CD14-positive monocyte (primary cell): ENCODE results near the gene IRAK1. TPM values are rescaled to one million over a fixed set of nuclear protein-coding genes. Genes with fewer than 3 reads are reported as not detected.

Experiments used
- DNase-seq, 3 donors: peaks; one replicate each; pipeline ENCODE4 v3.0.0-alpha.2; 2011 to 2022
- H2AFZ ChIP-seq: 2 replicates; pipeline ENCODE4 v1.6.0; 2012; ENCODE audit warnings: mild to moderate bottlenecking, low read depth, low read length, inconsistent platforms; ENCODE audit not compliant: insufficient read depth, poor library complexity, severe bottlenecking
- H3K27ac ChIP-seq, 2 donors: 1 replicate in 1 of 2; 2 replicates in 1 of 2; pipeline ENCODE4 v1.5.1; 2012 to 2013; ENCODE audit warnings: low read length in 2 of 2, control low read depth in 1 of 2, inconsistent platforms in 1 of 2, low read depth in 1 of 2, mild to moderate bottlenecking in 1 of 2
- H3K27me3 ChIP-seq, 2 donors: one replicate each; pipeline versions ENCODE4 v1.6.0 to v1.6.1; 2011 to 2013; ENCODE audit warnings: low read length in 2 of 2; ENCODE audit not compliant: control insufficient read depth in 2 of 2, insufficient read depth in 2 of 2
- H3K36me3 ChIP-seq, 2 donors: replicated peaks in 1 of 2; 1 replicate in 1 of 2; 2 replicates in 1 of 2; pipeline versions ENCODE4 v1.5.1 to v1.6.1; 2012 to 2013; ENCODE audit warnings: low read length in 2 of 2, control low read depth in 1 of 2, inconsistent platforms in 1 of 2, mild to moderate bottlenecking in 1 of 2; ENCODE audit not compliant: insufficient read depth in 2 of 2, control insufficient read depth in 1 of 2
- H3K4me1 ChIP-seq, 2 donors: 1 replicate in 1 of 2; 2 replicates in 1 of 2; pipeline versions ENCODE4 v1.5.1 to v1.6.1; 2012 to 2013; ENCODE audit warnings: low read length in 2 of 2, control low read depth in 1 of 2, inconsistent platforms in 1 of 2, mild to moderate bottlenecking in 1 of 2, moderate library complexity in 1 of 2; ENCODE audit not compliant: insufficient read depth in 2 of 2, control insufficient read depth in 1 of 2
- H3K4me2 ChIP-seq: replicated peaks from 2 replicates; pipeline ENCODE3; 2012; ENCODE audit warnings: low read length, moderate library complexity, mild to moderate bottlenecking; ENCODE audit not compliant: poor library complexity, severe bottlenecking; ENCODE audit errors: extremely low read depth
- H3K4me3 ChIP-seq, 3 experiments: fragments of 200-600 bp in 1 of 3; sonication (generic) in 1 of 3; replicated peaks in 1 of 3; 1 replicate in 2 of 3; 2 replicates in 1 of 3; pipeline ENCODE4 v1.5.1; 2011 to 2013; ENCODE audit warnings: low read length in 3 of 3, mild to moderate bottlenecking in 3 of 3, control low read depth in 2 of 3, low read depth in 2 of 3, inconsistent platforms in 1 of 3, moderate library complexity in 1 of 3
- H3K79me2 ChIP-seq: 2 replicates; pipeline ENCODE4 v1.6.0; 2012; ENCODE audit warnings: mild to moderate bottlenecking, control low read depth, inconsistent platforms, low read length, moderate library complexity; ENCODE audit not compliant: insufficient read depth
- H3K9ac ChIP-seq: 2 replicates; pipeline ENCODE4 v1.6.0; 2017; ENCODE audit warnings: low read length, mild to moderate bottlenecking; ENCODE audit not compliant: insufficient read depth, poor library complexity, severe bottlenecking
- H3K9me3 ChIP-seq, 2 donors: replicated peaks in 1 of 2; 1 replicate in 1 of 2; 2 replicates in 1 of 2; pipeline versions ENCODE4 v1.5.1 to v1.6.1; 2012 to 2013; ENCODE audit warnings: low read length in 2 of 2, control low read depth in 1 of 2; ENCODE audit not compliant: control insufficient read depth in 1 of 2, insufficient read depth in 1 of 2
- H4K20me1 ChIP-seq: 2 replicates; pipeline ENCODE4 v1.6.0; 2012; ENCODE audit warnings: mild to moderate bottlenecking, low read length, control low read depth, moderate library complexity; ENCODE audit not compliant: insufficient read depth
- H3K27ac Mint-ChIP-seq, 7 donors: one replicate each; pipeline ENCODE4 v1.8.0; 2020; ENCODE audit warnings: mild to moderate bottlenecking in 7 of 7, mixed read lengths in 7 of 7, moderate library complexity in 6 of 7, inconsistent platforms in 2 of 7
- H3K27me3 Mint-ChIP-seq, 3 donors: one replicate each; pipeline ENCODE4 v1.8.0; 2021 to 2022; ENCODE audit warnings: low read depth in 3 of 3, mild to moderate bottlenecking in 3 of 3, mixed read lengths in 3 of 3, moderate library complexity in 3 of 3, inconsistent platforms in 1 of 3
- H3K36me3 Mint-ChIP-seq, 2 donors: one replicate each; pipeline ENCODE4 v1.8.0; 2020; ENCODE audit warnings: mixed read lengths in 2 of 2, inconsistent platforms in 1 of 2, mild to moderate bottlenecking in 1 of 2
- H3K4me1 Mint-ChIP-seq: one replicate; pipeline ENCODE4 v1.8.0; 2020; ENCODE audit warnings: mild to moderate bottlenecking, mixed read lengths
- H3K4me3 Mint-ChIP-seq, 2 donors: one replicate each; pipeline ENCODE4 v1.8.0; 2020; ENCODE audit warnings: mild to moderate bottlenecking in 2 of 2, mixed read lengths in 2 of 2, moderate library complexity in 1 of 2
- H3K9me3 Mint-ChIP-seq, 7 donors: one replicate each; pipeline ENCODE4 v1.8.0; 2020 to 2022; ENCODE audit warnings: mixed read lengths in 7 of 7, mild to moderate bottlenecking in 6 of 7, moderate library complexity in 6 of 7, inconsistent platforms in 2 of 7
- CTCF ChIP-seq: fragments of 200-600 bp; IDR thresholded peaks from one replicate; pipeline ENCODE4 v1.8.0; 2022; ENCODE audit warnings: antibody characterized with exemption, mild to moderate bottlenecking
- WGBS: methylation state at CpG from one replicate; pipeline ENCODE4 v1.1.5; 2013; ENCODE audit warnings: missing lambda C conversion rate; ENCODE audit not compliant: insufficient coverage; 5-methylcytosine and 5-hydroxymethylcytosine counted together
- intact Hi-C, 2 donors: fragments of 100-400 bp; cut with micrococcal nuclease; formaldehyde crosslinking; loops; one replicate each; pipeline versions ENCODE4 v1.15.0 to v1.15.1; 2023
- polyA plus RNA-seq, 3 donors: library from polyadenylated mRNA; depleted of rRNA in 1 of 3; unstranded in 2 of 3; stranded (reverse) in 1 of 3; fragments of 300-500 nt in 2 of 3; fragments of >200 nt in 1 of 3; fragmentation: Illumina TruSeq in 2 of 3; gene quantifications; 1 replicate in 2 of 3; 2 replicates in 1 of 3; pipeline ENCODE4 v1.2.3, GENCODE V29; 2012 to 2021

The IRAK1 gene
- polyA plus RNA-seq, 3 donors: 47.8 to 109 (median 49.5) TPM

GRCh38 chrX:153970357-153971123 is 49.2 kb downstream of the IRAK1 start:
- Histone ChIP-seq H3K4me2 (peak overlapping the region; percentile 87), H3K4me1 (peaks cover 62 to 68% of the 10 kb centered on the region in 2 donors), H3K9ac (peak overlapping the region; percentile 97), H3K27me3 (no peaks in the 10 kb centered on the region), H3K9me3 (no peaks in the 10 kb centered on the region), H3K36me3 (peaks cover 0 to 2% of the 10 kb centered on the region in 2 donors), H3K27ac (peak overlapping the region; percentile 99 to 100), H2AFZ (peak overlapping the region; percentile 84), H3K4me3 (peak overlapping the region; percentile 90 to 100 (median 99)), H4K20me1 (peaks cover 64% of the 10 kb centered on the region), H3K79me2 (peaks cover 77% of the 10 kb centered on the region)
- no peak for DNase-seq
- WGBS: 0% methylated on average over 17 of the region's 49 CpGs
- Mint-ChIP-seq H3K9me3 (peaks cover 0 to 21% (median 8%) of the 10 kb centered on the region in 7 donors), H3K4me1 (peaks cover 56% of the 10 kb centered on the region), H3K36me3 (peaks cover 4 to 20% of the 10 kb centered on the region in 2 donors), H3K27ac (peak overlapping the region; percentile 100), H3K27me3 (peaks cover 0 to 48% (median 0%) of the 10 kb centered on the region in 3 donors), H3K4me3 (peak overlapping the region; percentile 99 to 100)
- intact Hi-C loops: loop anchor here (5.0 kb wide), 2 partner anchors 37 to 42 kb away; no protein-coding TSS in a partner anchor
- TF ChIP-seq CTCF: no peak

GRCh38 chrX:153969904-153970356 is 49.8 kb downstream of the IRAK1 start:
- Histone ChIP-seq H3K27me3 (no peaks in the 10 kb centered on the region), H2AFZ (no peak overlapping the region), H3K4me2 (peak overlapping the region; percentile 87), H3K79me2 (peaks cover 81% of the 10 kb centered on the region), H3K36me3 (peaks cover 0 to 8% of the 10 kb centered on the region in 2 donors), H4K20me1 (peaks cover 70% of the 10 kb centered on the region), H3K9ac (peak overlapping the region; percentile 13), H3K27ac (peak overlapping the region; percentile 22 to 78), H3K4me3 (peak overlapping the region; percentile 90 to 100 (median 99)), H3K4me1 (peaks cover 58 to 67% of the 10 kb centered on the region in 2 donors), H3K9me3 (no peaks in the 10 kb centered on the region)
- peaks cover 55% of the 10 kb centered on the region for H3K4me1 Mint-ChIP-seq
- DNase-seq: no peak
- intact Hi-C loops: loop anchor here (5.0 kb wide), 2 partner anchors 37 to 42 kb away; no protein-coding TSS in a partner anchor
- TF ChIP-seq CTCF: no peak
- H3K36me3 Mint-ChIP-seq: peaks cover 4 to 20% of the 10 kb centered on the region in 2 donors
- peaks cover 0 to 50% (median 0%) of the 10 kb centered on the region in 3 donors for H3K27me3 Mint-ChIP-seq
- WGBS: no CpG with 5 or more reads among the region's 26 CpGs
- H3K4me3 Mint-ChIP-seq: peak overlapping the region; percentile 88 to 99
- peaks cover 0 to 22% (median 8%) of the 10 kb centered on the region in 7 donors for H3K9me3 Mint-ChIP-seq
- H3K27ac Mint-ChIP-seq: peak overlapping the region; percentile 79 to 100 (median 87)
